Measurements from ENCODE around the gene CDSN.
"Not testable (repeated sequence)": the region's sequence is repeated elsewhere in the genome, so short reads cannot be mapped to it uniquely, and the experiment has no call there.

Gene CDSN

DNA sequence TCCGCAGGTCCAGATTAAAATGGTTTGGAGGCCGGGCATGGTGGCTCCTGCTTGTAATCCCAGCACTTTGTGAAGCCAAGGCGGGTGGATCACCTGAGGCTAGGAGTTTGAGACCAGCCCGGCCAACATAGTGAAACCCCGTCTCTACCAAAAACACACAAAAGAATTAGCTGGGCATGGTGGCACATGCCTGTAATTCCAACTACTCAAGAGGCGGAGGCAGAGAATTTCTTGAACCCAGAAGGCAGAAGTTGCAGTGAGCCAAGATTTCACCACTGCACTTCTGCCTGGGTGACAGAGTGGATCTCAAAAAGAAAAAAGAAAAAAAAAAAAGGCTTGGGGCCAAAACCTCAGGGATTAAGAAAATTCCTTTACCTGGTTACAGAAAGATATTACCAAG lies 38.4 kb downstream of the CDSN start:
- no peak for DNase-seq

DNA sequence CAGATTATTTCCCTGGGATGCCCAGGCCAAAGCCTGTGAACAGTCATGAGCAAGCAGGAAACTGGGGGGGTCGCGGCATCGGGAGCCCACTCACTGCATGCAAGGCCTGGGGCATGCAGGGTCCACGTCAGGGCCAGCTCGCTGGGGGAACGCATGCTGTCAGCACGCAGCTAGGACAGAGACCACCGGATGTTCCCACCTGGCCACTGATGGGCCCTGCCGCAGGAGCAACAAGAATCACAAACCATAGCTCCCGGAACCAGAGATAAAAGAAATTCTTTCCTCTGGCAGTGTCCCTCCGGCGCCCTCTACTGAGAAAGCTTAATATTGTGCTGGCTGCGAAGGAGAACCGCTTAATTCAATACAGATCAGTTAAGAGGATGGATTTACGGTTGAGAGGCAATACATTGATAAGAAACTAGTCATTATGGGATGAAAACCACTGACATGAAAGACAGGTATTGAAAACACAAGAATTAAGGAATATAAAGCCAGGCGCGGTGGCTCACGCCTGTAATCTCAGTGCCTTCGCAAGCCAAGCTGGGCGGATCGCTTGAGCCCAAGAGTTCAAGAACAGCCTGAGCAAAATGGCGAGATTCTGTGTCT lies 40.5 kb downstream of the CDSN start:
- DNase-seq, result peak; percentile 57

DNA sequence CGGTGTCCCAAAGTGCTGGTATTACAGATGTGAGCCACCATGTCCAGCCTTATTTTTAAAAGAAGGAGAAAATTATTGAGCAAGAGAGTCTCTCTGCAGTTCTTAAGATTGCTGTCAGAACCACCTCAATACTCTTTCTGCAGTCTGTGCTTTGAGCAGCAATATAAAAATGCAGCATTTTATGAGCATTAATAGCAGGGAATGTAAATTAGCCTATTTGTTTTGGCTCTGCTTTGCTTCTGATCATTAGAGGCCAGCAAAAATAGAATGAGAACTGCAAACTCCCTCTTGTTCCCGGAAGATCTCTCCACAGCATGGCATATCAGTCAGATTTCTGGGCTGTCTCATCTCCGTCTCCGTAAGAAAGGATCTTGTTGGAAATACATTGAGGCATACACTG lies 43.6 kb downstream of the CDSN start:
- DNase-seq, result no peak

DNA sequence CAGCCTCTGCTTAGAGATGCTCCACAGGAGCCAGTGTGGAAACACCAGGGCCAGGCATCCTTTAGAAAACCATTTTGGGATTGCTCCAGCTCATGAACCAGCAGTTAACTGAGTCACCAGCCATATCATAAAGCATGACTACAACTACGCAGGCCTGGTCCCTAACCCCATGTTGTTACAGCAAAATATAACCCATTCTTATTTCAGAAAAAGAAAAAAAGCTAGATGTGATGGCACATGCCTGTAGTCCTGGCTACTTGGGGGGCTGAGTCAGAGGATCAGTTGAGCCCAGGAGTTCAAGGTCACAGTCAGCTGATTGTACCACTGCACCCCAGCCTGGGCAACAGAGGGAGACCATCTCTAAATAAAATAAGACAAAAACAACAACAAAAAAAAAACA lies 44.7 kb downstream of the CDSN start:
- no peak for DNase-seq

DNA sequence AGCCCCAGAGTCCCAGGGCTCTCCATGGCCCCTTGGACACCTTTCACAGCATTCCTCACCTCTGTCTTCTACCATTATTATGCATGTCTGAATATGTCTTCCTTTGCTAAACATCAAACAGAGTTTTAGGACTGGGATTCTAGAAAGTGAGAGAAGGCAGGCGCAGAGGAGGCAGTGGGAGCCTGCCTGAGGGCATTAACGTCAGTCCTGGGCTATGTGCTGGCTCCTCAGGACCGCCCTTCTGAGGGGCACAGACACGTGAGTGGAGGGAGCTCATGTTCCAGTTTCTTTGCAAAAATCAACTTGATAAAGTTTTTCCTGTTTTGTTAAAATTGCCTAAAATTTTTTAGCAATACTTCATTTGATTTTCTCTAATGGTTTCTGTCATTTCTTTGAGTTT lies 45.8 kb downstream of the CDSN start:
- DNase-seq, result no peak

DNA sequence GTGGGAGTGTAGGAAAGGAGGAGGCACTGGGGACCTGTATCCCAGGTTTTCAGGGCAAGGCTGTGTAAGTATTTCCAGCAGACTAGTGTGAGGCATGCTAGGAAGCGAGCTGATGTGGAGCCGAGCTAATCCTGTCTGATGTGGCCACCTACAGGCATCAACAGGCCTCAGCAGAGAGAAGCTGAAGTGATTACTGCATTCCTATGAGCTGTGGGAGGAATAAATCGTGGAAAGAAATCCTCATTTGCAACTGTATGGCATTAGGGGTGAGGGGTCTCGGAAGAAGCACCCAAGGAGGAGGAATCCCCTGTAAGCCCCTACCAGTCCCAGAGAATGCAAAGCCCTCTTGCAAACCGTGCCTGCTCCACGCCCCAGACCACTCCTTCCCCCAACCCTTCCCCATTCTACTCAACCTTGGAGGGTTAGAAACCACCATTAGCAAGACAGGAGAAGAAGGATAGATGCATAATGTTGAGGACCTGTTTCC lies 49.5 kb downstream of the CDSN start:
- peak; percentile 19 for DNase-seq

DNA sequence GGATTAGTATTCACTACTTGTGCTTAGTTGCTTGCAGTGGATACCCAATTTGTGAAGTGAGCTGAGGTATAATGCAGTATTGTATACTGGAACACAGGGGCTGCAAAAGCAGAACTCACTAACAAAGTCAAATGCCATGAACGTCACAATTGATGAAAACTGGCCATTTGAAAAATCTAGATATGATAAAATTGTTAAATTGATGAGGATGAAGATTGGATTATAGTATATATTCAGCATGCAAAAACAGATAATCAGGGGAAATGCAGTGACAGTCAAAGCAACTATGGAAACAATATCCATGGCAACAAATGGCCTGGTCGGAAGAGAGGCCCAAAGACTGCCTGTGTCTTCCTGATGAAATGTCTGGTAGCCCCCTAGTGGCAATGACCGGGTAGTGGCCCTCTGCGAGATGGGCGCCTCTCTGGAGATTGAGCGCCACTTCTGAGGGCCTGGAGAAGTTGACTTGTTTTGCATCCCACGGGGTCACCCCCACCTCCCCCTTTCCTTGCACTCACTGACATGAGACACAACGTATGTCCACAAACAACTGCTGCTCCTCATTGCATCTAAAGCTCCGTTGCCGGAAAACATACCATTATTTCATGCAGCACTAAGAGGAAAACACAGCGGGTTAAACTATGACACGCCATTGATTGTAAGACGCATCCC lies 51.4 kb downstream of the CDSN start:
- peak; percentile 76 for DNase-seq

DNA sequence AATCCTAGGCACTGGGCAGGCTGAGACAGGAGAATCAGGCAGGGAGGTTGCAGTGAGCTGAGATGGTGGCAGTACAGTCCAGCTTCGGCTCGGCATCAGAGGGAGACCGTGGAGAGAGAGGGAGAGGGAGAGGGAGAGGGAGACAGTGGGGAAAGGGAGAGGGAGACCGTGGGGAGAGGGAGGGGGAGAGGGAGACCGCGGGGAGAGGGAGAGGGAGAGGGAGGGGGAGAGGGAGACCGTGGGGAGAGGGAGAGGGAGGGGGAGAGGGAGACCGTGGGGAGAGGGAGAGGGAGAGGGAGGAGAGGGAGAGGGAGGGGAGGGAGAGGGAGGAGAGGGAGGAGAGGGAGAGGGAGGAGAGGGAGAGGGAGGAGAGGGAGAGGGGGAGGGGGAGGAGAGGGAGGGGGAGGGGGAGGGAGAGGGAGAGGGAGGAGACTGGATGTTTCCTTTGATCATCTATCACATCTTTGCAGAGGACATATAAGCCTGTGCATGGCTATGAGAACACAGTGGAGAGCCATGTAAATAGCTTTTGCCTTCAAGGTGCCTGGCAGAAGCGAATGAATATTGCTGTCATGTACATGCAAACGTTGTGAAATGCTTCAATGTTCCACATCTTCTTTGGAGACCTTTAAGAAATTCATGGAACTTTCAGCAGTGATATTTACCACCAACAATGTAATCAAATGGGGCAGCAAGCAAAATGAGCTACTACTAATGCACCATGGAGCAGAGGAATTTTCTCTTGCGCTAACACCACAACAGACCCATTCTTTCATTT lies 52.2 kb downstream of the CDSN start:
- not testable (repeated sequence) for DNase-seq

DNA sequence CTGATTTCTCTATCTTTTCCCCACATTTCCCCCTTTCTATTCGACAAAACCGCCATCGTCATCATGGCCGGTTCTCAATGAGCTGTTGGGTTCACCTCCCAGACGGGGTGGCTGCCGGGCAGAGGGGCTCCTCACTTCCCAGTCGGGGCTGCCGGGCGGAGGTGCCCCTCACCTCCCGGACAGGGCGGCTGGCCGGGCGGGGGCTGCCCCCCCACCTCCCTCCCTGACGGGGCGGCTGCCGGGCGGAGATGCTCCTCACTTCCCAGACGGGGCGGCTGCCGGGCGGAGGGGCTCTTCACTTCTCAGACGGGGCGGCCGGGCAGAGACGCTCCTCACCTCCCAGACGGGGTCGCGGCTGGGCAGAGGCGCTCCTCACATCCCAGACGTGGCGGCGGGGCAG lies 53.2 kb downstream of the CDSN start:
- DNase-seq, result not testable (repeated sequence)

DNA sequence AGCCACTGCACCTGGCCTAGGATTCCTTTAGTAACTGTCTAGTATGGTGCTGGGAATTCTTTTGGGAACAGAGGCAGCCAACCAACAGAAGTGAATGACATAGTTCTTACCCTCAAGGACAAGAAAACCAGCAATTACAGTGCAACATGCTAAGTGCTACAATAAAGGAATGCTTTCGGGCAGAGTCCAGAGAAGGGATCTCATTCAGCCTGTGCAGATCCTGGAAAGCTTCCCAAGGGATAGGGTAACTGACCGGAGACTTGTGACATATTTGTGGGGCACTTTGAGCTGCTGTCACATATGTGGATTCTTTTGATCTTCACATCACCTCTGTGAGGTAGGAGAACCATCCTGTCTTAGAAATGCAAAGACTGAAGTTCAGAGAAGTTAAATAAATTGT lies 54.7 kb downstream of the CDSN start:
- DNase-seq, result no peak
